A549 (cell line): Measurements from ENCODE around the gene GADD45B.

Source experiments
- CHD2 ChIP-seq: fragments of 150-350 bp; IDR thresholded peaks from 2 replicates; pipeline ENCODE4 v1.6.1; 2014; ENCODE audit warnings: low read length; ENCODE audit not compliant: partially characterized antibody
- EP300 ChIP-seq, 2 experiments: fragments of >200 bp; sonication (Bioruptor Twin); formaldehyde crosslinking; IDR thresholded peaks; 2 replicates in 1 of 2; 3 replicates in 1 of 2; pipeline ENCODE4 v1.6.1; 2016 to 2017
- ESRRA ChIP-seq: fragments of 150-350 bp; IDR thresholded peaks from 2 replicates; pipeline ENCODE4 v1.6.1; 2014; ENCODE audit warnings: mild to moderate bottlenecking, low read length, borderline replicate concordance
- KDM5A ChIP-seq: fragments of 200-600 bp; sonication (generic); IDR thresholded peaks from 2 replicates; pipeline ENCODE4 v1.6.1; 2016; ENCODE audit warnings: antibody characterized with exemption, mild to moderate bottlenecking
- PHF8 ChIP-seq: fragments of 200-600 bp; sonication (generic); IDR thresholded peaks from 2 replicates; pipeline ENCODE4 v1.6.1; 2016; ENCODE audit warnings: low read depth, mild to moderate bottlenecking, antibody characterized with exemption, moderate library complexity, borderline replicate concordance
- TF ChIP-seq, protein P1 (sequence below): fragments of 450-650 bp; IDR thresholded peaks from 2 replicates; pipeline ENCODE4 v1.6.1; 2014; ENCODE audit warnings: antibody characterized with exemption
- TF ChIP-seq, protein P2 (sequence below): fragments of >200 bp; sonication (Bioruptor Twin); formaldehyde crosslinking; IDR thresholded peaks from 3 replicates; pipeline ENCODE4 v1.5.1; 2016
- TF ChIP-seq, protein P3 (sequence below): fragments of 200-600 bp; sonication (generic); IDR thresholded peaks from 2 replicates; pipeline ENCODE4 v1.6.1; 2016; ENCODE audit warnings: antibody characterized with exemption, mild to moderate bottlenecking, moderate library complexity
- TF ChIP-seq, protein P4 (sequence below): IDR thresholded peaks from 2 replicates; pipeline ENCODE4 v1.6.1; 2012

DNA sequence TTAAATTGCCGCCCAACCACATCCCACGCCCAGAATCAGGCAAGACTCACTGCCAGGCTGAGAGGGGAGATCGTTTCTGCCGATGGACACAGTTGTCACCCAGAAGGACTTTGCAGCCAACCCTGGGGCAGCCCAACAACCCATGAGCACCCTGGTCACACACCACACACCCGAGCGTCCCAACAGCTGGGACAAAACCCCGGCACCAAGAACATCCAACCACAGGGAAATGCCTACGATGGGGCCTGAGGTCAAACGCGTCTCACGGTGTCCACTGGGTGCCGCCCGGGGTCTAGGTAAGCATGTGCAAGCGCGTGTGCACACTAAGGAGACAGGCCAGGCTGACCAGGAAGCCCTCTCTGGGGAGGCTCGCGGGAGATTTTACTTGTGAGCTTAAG, 32.1 kb upstream of the GADD45B start:
- TF ChIP-seq ESRRA = no peak
- TF ChIP-seq, protein P1, sequence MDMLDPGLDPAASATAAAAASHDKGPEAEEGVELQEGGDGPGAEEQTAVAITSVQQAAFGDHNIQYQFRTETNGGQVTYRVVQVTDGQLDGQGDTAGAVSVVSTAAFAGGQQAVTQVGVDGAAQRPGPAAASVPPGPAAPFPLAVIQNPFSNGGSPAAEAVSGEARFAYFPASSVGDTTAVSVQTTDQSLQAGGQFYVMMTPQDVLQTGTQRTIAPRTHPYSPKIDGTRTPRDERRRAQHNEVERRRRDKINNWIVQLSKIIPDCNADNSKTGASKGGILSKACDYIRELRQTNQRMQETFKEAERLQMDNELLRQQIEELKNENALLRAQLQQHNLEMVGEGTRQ = no peak
- no peak for TF ChIP-seq PHF8
- TF ChIP-seq CHD2 = no peak
- TF ChIP-seq, protein P2, sequence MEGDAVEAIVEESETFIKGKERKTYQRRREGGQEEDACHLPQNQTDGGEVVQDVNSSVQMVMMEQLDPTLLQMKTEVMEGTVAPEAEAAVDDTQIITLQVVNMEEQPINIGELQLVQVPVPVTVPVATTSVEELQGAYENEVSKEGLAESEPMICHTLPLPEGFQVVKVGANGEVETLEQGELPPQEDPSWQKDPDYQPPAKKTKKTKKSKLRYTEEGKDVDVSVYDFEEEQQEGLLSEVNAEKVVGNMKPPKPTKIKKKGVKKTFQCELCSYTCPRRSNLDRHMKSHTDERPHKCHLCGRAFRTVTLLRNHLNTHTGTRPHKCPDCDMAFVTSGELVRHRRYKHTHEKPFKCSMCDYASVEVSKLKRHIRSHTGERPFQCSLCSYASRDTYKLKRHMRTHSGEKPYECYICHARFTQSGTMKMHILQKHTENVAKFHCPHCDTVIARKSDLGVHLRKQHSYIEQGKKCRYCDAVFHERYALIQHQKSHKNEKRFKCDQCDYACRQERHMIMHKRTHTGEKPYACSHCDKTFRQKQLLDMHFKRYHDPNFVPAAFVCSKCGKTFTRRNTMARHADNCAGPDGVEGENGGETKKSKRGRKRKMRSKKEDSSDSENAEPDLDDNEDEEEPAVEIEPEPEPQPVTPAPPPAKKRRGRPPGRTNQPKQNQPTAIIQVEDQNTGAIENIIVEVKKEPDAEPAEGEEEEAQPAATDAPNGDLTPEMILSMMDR = no peak
- no peak for TF ChIP-seq EP300 (IDR thresholded peaks at IDR 0.05)
- TF ChIP-seq, protein P3, sequence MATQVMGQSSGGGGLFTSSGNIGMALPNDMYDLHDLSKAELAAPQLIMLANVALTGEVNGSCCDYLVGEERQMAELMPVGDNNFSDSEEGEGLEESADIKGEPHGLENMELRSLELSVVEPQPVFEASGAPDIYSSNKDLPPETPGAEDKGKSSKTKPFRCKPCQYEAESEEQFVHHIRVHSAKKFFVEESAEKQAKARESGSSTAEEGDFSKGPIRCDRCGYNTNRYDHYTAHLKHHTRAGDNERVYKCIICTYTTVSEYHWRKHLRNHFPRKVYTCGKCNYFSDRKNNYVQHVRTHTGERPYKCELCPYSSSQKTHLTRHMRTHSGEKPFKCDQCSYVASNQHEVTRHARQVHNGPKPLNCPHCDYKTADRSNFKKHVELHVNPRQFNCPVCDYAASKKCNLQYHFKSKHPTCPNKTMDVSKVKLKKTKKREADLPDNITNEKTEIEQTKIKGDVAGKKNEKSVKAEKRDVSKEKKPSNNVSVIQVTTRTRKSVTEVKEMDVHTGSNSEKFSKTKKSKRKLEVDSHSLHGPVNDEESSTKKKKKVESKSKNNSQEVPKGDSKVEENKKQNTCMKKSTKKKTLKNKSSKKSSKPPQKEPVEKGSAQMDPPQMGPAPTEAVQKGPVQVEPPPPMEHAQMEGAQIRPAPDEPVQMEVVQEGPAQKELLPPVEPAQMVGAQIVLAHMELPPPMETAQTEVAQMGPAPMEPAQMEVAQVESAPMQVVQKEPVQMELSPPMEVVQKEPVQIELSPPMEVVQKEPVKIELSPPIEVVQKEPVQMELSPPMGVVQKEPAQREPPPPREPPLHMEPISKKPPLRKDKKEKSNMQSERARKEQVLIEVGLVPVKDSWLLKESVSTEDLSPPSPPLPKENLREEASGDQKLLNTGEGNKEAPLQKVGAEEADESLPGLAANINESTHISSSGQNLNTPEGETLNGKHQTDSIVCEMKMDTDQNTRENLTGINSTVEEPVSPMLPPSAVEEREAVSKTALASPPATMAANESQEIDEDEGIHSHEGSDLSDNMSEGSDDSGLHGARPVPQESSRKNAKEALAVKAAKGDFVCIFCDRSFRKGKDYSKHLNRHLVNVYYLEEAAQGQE = no peak
- no peak for TF ChIP-seq KDM5A
- TF ChIP-seq, protein P4, sequence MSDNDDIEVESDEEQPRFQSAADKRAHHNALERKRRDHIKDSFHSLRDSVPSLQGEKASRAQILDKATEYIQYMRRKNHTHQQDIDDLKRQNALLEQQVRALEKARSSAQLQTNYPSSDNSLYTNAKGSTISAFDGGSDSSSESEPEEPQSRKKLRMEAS = no peak
